ENCODE data around the gene HPS5. TPM values are rescaled to one million over a fixed set of nuclear protein-coding genes. Genes with fewer than 3 reads are reported as not detected.

Gene HPS5
- total RNA-seq, 1 experiment from 2014 or later, result 15.4 TPM

DNA sequence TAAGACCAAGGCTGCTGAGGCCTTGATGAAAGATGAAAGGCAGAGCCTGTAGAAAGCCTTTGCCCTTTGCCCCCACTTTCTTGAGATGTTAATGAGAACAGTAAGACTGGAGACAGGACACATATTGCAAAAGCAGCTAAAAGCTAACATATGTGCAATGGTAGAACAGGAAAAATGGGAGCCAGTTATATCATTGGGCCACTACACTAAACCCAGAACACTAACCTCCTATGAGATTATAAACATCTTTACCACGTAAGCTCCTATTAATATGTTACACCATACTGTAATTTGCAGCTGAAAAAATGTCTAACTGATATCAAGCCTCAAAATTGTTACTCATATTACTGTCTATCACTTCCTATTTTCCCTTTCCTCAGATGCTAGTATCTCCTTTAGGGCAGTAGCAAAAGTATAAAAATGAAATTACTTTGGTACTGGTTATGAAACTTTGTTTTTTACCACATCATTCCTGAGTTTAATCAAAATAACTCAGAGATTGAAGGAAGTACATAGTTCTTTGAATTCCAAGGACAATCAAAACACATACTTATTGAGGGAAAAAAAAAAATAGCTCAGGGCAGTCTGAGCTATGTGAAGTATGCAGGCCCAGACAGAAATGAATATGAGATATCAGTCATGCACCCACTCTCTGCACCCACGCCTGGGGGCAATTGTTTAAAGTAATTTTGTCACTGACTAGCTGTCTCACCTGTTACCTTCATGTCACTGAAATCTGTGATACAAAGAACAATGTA lies 9.1 kb downstream of the HPS5 start:
- H3K27ac Mint-ChIP-seq, result peak overlapping the region in 1 of 3 experiments; percentile 62; a peak in 1 of 7 replicates
- H2BK12ac ChIP-seq (ENCODE audit: insufficient read length, low read depth, low read length), result no peak overlapping the region
- no peak overlapping the region for H2BK20ac ChIP-seq (ENCODE audit: low read depth, low read length, poor library complexity, severe bottlenecking)
- no peaks in the 10 kb centered on the region for H3K9me3 Mint-ChIP-seq
- H4K8ac ChIP-seq (replicated peaks; ENCODE audit: insufficient read length, low read depth, low read length), result no peak overlapping the region
- H3K27me3 ChIP-seq (ENCODE audit: insufficient read depth, low read length), result no peaks in the 10 kb centered on the region
- peaks cover 4% of the 10 kb centered on the region for H3K79me1 ChIP-seq (ENCODE audit: insufficient read depth, low read depth, low read length, poor library complexity, severe bottlenecking)
- DNase-seq, result no peak
- H3K27ac ChIP-seq (ENCODE audit: insufficient read length, low read depth, low read length), result no peak overlapping the region
- no peak overlapping the region for H3K9ac ChIP-seq (ENCODE audit: extremely low read depth, insufficient read length, low read length)
- H3K23me2 ChIP-seq (ENCODE audit: insufficient read length, low read depth, low read length, poor library complexity, severe bottlenecking), result no peaks in the 10 kb centered on the region
- no peak overlapping the region for H3K4me3 Mint-ChIP-seq
- H2BK15ac ChIP-seq (ENCODE audit: low read depth, low read length), result no peak overlapping the region
- peaks cover 9 to 43% (median 38%) of the 10 kb centered on the region in 3 experiments; a peak in 6 of 7 replicates for H3K36me3 Mint-ChIP-seq (ENCODE audit: insufficient read depth in 1 of 3, low read depth in 3 of 3)
- H3K23ac ChIP-seq (ENCODE audit: insufficient read length, low read depth, low read length), result no peak overlapping the region
- H4K91ac ChIP-seq (ENCODE audit: insufficient read length, low read depth, low read length), result no peak overlapping the region
- no peak overlapping the region for H2BK120ac ChIP-seq (ENCODE audit: low read depth, low read length, poor library complexity, severe bottlenecking)
- no peak overlapping the region for H4K5ac ChIP-seq (ENCODE audit: insufficient read length, low read depth, low read length)
- H3K14ac ChIP-seq (ENCODE audit: insufficient read depth, low read length), result no peak overlapping the region
- H3K18ac ChIP-seq (ENCODE audit: insufficient read length, low read depth, low read length), result no peak overlapping the region
- TF ChIP-seq, protein P1, sequence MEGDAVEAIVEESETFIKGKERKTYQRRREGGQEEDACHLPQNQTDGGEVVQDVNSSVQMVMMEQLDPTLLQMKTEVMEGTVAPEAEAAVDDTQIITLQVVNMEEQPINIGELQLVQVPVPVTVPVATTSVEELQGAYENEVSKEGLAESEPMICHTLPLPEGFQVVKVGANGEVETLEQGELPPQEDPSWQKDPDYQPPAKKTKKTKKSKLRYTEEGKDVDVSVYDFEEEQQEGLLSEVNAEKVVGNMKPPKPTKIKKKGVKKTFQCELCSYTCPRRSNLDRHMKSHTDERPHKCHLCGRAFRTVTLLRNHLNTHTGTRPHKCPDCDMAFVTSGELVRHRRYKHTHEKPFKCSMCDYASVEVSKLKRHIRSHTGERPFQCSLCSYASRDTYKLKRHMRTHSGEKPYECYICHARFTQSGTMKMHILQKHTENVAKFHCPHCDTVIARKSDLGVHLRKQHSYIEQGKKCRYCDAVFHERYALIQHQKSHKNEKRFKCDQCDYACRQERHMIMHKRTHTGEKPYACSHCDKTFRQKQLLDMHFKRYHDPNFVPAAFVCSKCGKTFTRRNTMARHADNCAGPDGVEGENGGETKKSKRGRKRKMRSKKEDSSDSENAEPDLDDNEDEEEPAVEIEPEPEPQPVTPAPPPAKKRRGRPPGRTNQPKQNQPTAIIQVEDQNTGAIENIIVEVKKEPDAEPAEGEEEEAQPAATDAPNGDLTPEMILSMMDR (conservative IDR thresholded peaks at IDR 0.05), result no peak
- no peak overlapping the region for H2BK5ac ChIP-seq (ENCODE audit: insufficient read length, low read length)
- 0 out of 4 replicates have a peak, but pooled peaks cover 0 to 5% of the 10 kb centered on the region in 2 experiments for H3K4me1 Mint-ChIP-seq
- no peaks in the 10 kb centered on the region for H3K4me1 ChIP-seq (ENCODE audit: insufficient read depth, low read length)
- WGBS (ENCODE audit: extremely low coverage, insufficient read length, low lambda C conversion rate), result no CpG with 5 or more reads among the region's 2 CpGs
- H2AFZ ChIP-seq (ENCODE audit: low read length), result no peak overlapping the region
- peaks cover 4% of the 10 kb centered on the region; the same call in 1 of the 2 replicates for H3K79me2 ChIP-seq (ENCODE audit: insufficient read depth, low read length)
- no peaks in the 10 kb centered on the region for H3K9me3 ChIP-seq (ENCODE audit: control insufficient read depth, low read depth, low read length)
- no peaks in the 10 kb centered on the region for H3K27me3 Mint-ChIP-seq (ENCODE audit: low read depth)
- no peak overlapping the region for H3K4me2 ChIP-seq (ENCODE audit: insufficient read depth, insufficient read length, low read length)
- H3K56ac ChIP-seq (ENCODE audit: insufficient read length, low read depth, low read length), result no peak overlapping the region
- no peak overlapping the region for H3T11ph ChIP-seq (ENCODE audit: low read length)
- H2AK5ac ChIP-seq (ENCODE audit: insufficient read length, low read length), result no peak overlapping the region
- no peak overlapping the region for H3K4ac ChIP-seq (ENCODE audit: low read depth, low read length)
- no peaks in the 10 kb centered on the region for H4K20me1 ChIP-seq (ENCODE audit: control insufficient read depth, insufficient read depth, insufficient read length)

Data from H9 (cell line).